CD4-positive, alpha-beta memory T cell (primary cell): ENCODE measurements around the gene COBL. TPM values are rescaled to one million over a fixed set of nuclear protein-coding genes. Genes with fewer than 3 reads are reported as not detected.

Experiments
- CTCF ChIA-PET: fragments of 350-600 bp; sonication (Branson Sonifier 250); formaldehyde crosslinking; loops from one replicate; lab custom pipeline; 2021; ENCODE audit warnings: inconsistent platforms; ENCODE audit not compliant: partially characterized antibody; lab: Charles Lee
- POLR2A ChIA-PET: fragments of 350-600 bp; sonication (Branson Sonifier 250); formaldehyde crosslinking; loops from one replicate; lab custom pipeline; 2021; ENCODE audit not compliant: partially characterized antibody; lab: Charles Lee
- DNase-seq, 5 donors: peaks; one replicate each; pipeline versions ENCODE4 v3.0.0 to v3.0.0-alpha.2; 2020 to 2022; ENCODE audit warnings: mixed read lengths in 1 of 5
- H3K27ac ChIP-seq: one replicate; pipeline ENCODE4 v1.7.0; 2013; ENCODE audit warnings: low read depth, low read length
- H3K27me3 ChIP-seq: 2 replicates; pipeline ENCODE4 v1.7.0; 2013; ENCODE audit warnings: mild to moderate bottlenecking, low read length, moderate library complexity; ENCODE audit not compliant: insufficient read depth
- H3K36me3 ChIP-seq: 2 replicates; pipeline ENCODE4 v1.7.0; 2013; ENCODE audit warnings: mild to moderate bottlenecking, low read length, moderate library complexity; ENCODE audit not compliant: insufficient read depth
- H3K4me1 ChIP-seq: 2 replicates; pipeline ENCODE4 v1.7.0; 2013; ENCODE audit warnings: mild to moderate bottlenecking, low read length, moderate library complexity; ENCODE audit not compliant: insufficient read depth
- H3K4me3 ChIP-seq, 2 donors: one replicate each; pipeline ENCODE4 v1.7.0; 2013; ENCODE audit warnings: low read length in 2 of 2, mild to moderate bottlenecking in 1 of 2
- H3K9me3 ChIP-seq, 2 donors: one replicate each; pipeline ENCODE4 v1.7.0; 2013; ENCODE audit warnings: low read length in 2 of 2, control low read depth in 1 of 2; ENCODE audit not compliant: control insufficient read depth in 1 of 2
- H3K27ac Mint-ChIP-seq, 7 donors: one replicate each; pipeline ENCODE4 v1.8.0; 2020 to 2021; ENCODE audit warnings: mixed read lengths in 7 of 7, mild to moderate bottlenecking in 6 of 7, inconsistent platforms in 3 of 7, moderate library complexity in 3 of 7
- H3K27me3 Mint-ChIP-seq, 2 donors: one replicate each; pipeline ENCODE4 v1.8.0; 2020 to 2021; ENCODE audit warnings: mixed read lengths in 2 of 2
- H3K36me3 Mint-ChIP-seq, 2 donors: one replicate each; pipeline ENCODE4 v1.8.0; 2020 to 2021; ENCODE audit warnings: mixed read lengths in 2 of 2, inconsistent platforms in 1 of 2, mild to moderate bottlenecking in 1 of 2
- H3K4me1 Mint-ChIP-seq, 4 donors: one replicate each; pipeline ENCODE4 v1.8.0; 2020 to 2021; ENCODE audit warnings: mixed read lengths in 4 of 4, mild to moderate bottlenecking in 1 of 4
- H3K4me3 Mint-ChIP-seq, 8 donors: one replicate each; pipeline ENCODE4 v1.8.0; 2020 to 2021; ENCODE audit warnings: mixed read lengths in 8 of 8, mild to moderate bottlenecking in 7 of 8, moderate library complexity in 6 of 8, inconsistent platforms in 3 of 8
- H3K9me3 Mint-ChIP-seq, 8 donors: one replicate each; pipeline ENCODE4 v1.8.0; 2020 to 2021; ENCODE audit warnings: mixed read lengths in 8 of 8, mild to moderate bottlenecking in 5 of 8, inconsistent platforms in 3 of 8, moderate library complexity in 1 of 8
- intact Hi-C: fragments of 100-400 bp; cut with micrococcal nuclease; formaldehyde crosslinking; loops from one replicate; pipeline ENCODE4 v1.15.1; 2023
- polyA plus RNA-seq, 2 donors: library from polyadenylated mRNA; unstranded; fragments of 300-500 nt; fragmentation: Illumina TruSeq; gene quantifications; one replicate each; pipeline ENCODE4 v1.2.3, GENCODE V29; 2021
- total RNA-seq, 2 experiments: library from RNA; stranded (reverse); gene quantifications; one replicate each; pipeline ENCODE4 v1.2.3, GENCODE V29; 2021

The COBL gene
- total and polyA plus RNA-seq, 4 experiments from 2014 or later = not detected

DNA sequence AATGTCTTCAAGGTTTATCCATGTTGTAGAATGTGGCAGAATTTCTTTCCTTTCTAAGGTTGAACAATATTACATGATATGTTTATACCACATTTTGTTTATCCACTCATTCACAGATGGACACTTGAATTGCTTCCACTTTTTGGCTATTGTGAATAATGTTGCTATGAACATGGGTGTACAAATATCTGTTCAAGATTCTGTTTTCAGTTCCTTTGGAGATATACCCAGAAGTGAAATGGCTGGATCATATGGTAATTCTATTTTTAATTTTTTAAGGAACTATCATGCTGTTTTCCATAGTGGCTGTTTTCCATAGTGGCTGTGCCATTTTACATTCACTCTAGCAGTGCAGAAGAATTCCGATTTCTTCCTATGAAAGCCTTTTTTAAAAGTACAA, 339.2 kb downstream of the COBL start:
- H3K9me3 Mint-ChIP-seq = peaks cover 0 to 13% (median 4%) of the 10 kb centered on the region in 8 donors
- CTCF ChIA-PET = no interaction called here
- intact Hi-C loops = no loop called here
- DNase-seq = no peak
- no peaks in the 10 kb centered on the region for H3K27me3 ChIP-seq
- no peak overlapping the region for H3K4me3 ChIP-seq
- peaks cover 7 to 16% of the 10 kb centered on the region in 2 donors for H3K27me3 Mint-ChIP-seq
- H3K36me3 ChIP-seq = no peaks in the 10 kb centered on the region
- H3K4me1 Mint-ChIP-seq = no peaks in the 10 kb centered on the region
- no peaks in the 10 kb centered on the region for H3K9me3 ChIP-seq
- no peaks in the 10 kb centered on the region for H3K36me3 Mint-ChIP-seq
- no peak overlapping the region for H3K27ac Mint-ChIP-seq
- H3K4me3 Mint-ChIP-seq = no peak overlapping the region
- H3K4me1 ChIP-seq = no peaks in the 10 kb centered on the region
- POLR2A ChIA-PET = no interaction called here
- H3K27ac ChIP-seq = no peak overlapping the region

DNA sequence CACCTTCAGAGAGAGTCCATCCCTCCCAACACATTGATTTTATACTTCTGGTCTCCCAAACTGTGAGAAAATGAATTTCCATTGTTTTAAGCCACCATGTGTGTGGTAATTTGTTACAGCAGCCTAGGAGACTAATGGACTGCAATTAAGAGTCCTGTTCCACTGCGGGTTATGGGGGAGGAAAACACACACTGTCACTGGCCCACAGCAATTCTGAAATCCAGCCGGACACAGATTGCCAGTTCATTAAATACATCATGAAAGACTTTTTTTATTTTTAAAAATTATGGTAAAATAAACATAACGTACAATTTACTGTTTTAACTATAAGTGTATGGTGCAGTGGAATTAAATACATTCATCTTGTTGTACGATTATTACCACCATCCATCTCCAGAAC, 340.5 kb downstream of the COBL start:
- POLR2A ChIA-PET = no interaction called here
- H3K36me3 Mint-ChIP-seq = no peaks in the 10 kb centered on the region
- DNase-seq = no peak
- peaks cover 0 to 13% (median 4%) of the 10 kb centered on the region in 8 donors for H3K9me3 Mint-ChIP-seq
- H3K27me3 ChIP-seq = no peaks in the 10 kb centered on the region
- no peak overlapping the region for H3K4me3 ChIP-seq
- intact Hi-C loops = no loop called here
- no peak overlapping the region for H3K4me3 Mint-ChIP-seq
- no peaks in the 10 kb centered on the region for H3K9me3 ChIP-seq
- H3K27ac Mint-ChIP-seq = no peak overlapping the region
- peaks cover 9 to 15% of the 10 kb centered on the region in 2 donors for H3K27me3 Mint-ChIP-seq
- no peaks in the 10 kb centered on the region for H3K4me1 ChIP-seq
- no peaks in the 10 kb centered on the region for H3K4me1 Mint-ChIP-seq
- CTCF ChIA-PET = interaction anchor here (0.7 kb wide), 1 partner anchor 384 kb away, joined by 3 read pairs; no protein-coding TSS in a partner anchor
- H3K27ac ChIP-seq = no peak overlapping the region
- H3K36me3 ChIP-seq = no peaks in the 10 kb centered on the region

DNA sequence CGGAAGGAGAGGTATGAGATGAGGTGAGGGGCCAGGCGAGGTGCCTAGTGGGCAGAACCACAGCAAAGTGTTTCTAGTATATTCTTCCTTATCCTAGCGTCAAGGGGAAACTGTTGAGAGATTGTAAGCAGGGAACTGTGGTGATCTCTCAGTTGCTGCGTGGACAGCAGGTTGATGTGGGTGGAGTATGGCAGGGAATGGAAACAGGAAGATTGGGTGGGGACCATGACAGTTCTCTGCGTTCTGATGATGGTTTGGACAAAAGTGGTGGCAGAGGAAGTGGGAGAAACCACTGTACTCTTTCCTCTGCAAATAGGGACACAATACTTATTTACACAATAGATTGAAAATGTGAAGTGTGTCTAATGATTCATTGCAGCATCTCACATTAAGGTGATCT, 342.4 kb downstream of the COBL start:
- Mint-ChIP-seq H3K27me3 (peaks cover 9 to 10% of the 10 kb centered on the region in 2 donors), H3K27ac (no peak overlapping the region), H3K4me1 (no peaks in the 10 kb centered on the region), H3K9me3 (peaks cover 0 to 12% (median 2%) of the 10 kb centered on the region in 8 donors), H3K4me3 (no peak overlapping the region), H3K36me3 (no peaks in the 10 kb centered on the region)
- H3K4me1 ChIP-seq = no peaks in the 10 kb centered on the region
- H3K4me3 ChIP-seq = no peak overlapping the region
- ChIA-PET POLR2A (no interaction called here), CTCF (no interaction called here)
- DNase-seq = no peak
- intact Hi-C loops = no loop called here
- H3K27me3 ChIP-seq = no peaks in the 10 kb centered on the region
- no peak overlapping the region for H3K27ac ChIP-seq
- no peaks in the 10 kb centered on the region for H3K9me3 ChIP-seq
- no peaks in the 10 kb centered on the region for H3K36me3 ChIP-seq

DNA sequence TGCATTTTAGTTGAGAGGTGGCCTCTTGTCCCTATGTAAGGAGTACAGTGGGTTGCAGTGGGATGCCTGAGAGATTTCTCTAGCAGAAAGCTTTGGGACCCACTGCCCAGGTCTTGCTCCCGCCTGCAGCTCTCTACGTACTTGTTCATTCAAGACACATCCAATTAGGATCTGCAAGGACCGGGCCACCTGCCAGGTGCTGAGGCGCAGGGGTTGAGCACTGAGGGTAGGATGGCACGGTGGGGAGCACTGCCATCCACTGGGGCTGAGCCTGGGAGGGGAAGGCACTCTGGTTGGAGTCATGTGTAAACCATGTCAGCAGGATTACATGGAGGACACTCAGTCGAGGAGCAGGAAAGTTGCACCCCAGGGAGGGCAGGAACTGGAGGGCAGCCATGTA, 342.8 kb downstream of the COBL start:
- H3K4me3 ChIP-seq = no peak overlapping the region
- Mint-ChIP-seq H3K4me1 (no peaks in the 10 kb centered on the region), H3K4me3 (no peak overlapping the region), H3K27me3 (peaks cover 9 to 10% of the 10 kb centered on the region in 2 donors), H3K27ac (no peak overlapping the region), H3K36me3 (no peaks in the 10 kb centered on the region), H3K9me3 (peaks cover 0 to 9% (median under 1%) of the 10 kb centered on the region in 8 donors)
- DNase-seq = no peak
- no peaks in the 10 kb centered on the region for H3K4me1 ChIP-seq
- intact Hi-C loops = no loop called here
- H3K9me3 ChIP-seq = no peaks in the 10 kb centered on the region
- ChIA-PET POLR2A (no interaction called here), CTCF (no interaction called here)
- no peaks in the 10 kb centered on the region for H3K27me3 ChIP-seq
- no peaks in the 10 kb centered on the region for H3K36me3 ChIP-seq
- no peak overlapping the region for H3K27ac ChIP-seq

DNA sequence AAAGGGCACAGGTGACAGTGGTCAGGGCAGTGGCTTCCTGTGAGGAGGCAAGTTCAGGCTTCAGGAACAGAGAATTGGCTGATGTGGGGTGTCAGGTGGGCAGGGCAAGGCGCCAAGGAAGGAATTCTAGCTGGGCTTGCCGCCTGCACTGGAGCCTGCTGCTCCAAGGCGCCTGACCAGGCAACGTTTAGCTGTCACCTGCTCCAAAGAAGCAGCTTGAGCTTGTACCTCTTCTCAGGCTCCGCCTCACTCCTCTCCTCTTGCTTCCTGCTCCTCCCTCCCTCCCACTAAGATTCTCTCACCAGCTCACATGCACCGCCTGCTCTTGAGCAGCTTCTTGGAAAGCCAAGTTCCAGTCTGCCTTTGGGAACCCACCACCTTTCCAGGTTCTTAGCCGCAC, 346.5 kb downstream of the COBL start:
- Histone ChIP-seq H3K4me3 (no peak overlapping the region), H3K4me1 (no peaks in the 10 kb centered on the region), H3K27me3 (no peaks in the 10 kb centered on the region), H3K9me3 (no peaks in the 10 kb centered on the region), H3K27ac (no peak overlapping the region), H3K36me3 (no peaks in the 10 kb centered on the region)
- Mint-ChIP-seq H3K9me3 (peaks cover 0 to 17% (median 8%) of the 10 kb centered on the region in 8 donors), H3K4me3 (no peak overlapping the region), H3K4me1 (no peaks in the 10 kb centered on the region), H3K27me3 (peaks cover 4% of the 10 kb centered on the region in 2 donors), H3K36me3 (no peaks in the 10 kb centered on the region), H3K27ac (no peak overlapping the region)
- POLR2A ChIA-PET = no interaction called here
- intact Hi-C loops = no loop called here
- no peak for DNase-seq
- CTCF ChIA-PET = no interaction called here
